HG03354 (cell line): ENCODE measurements around the gene PHYKPL.
"Not testable (repeated sequence)": the region's sequence is repeated elsewhere in the genome, so short reads cannot be mapped to it uniquely, and the experiment has no call there.

Source experiments
- ATAC-seq: cut with Tn5 transposase; IDR thresholded peaks from one replicate; pipeline ENCODE4 v1.9.1; 2021; ENCODE audit warnings: mild to moderate bottlenecking; ENCODE audit not compliant: unreplicated experiment, poor library complexity, severe bottlenecking

PHYKPL gene

GRCh38 chr5:178241231-178241663, 8.6 kb upstream of the PHYKPL start:
- ATAC-seq = peak; percentile 38

GRCh38 chr5:178240766-178241165, 8.2 kb upstream of the PHYKPL start:
- peak; percentile 42 for ATAC-seq

GRCh38 chr5:178240341-178240741, 7.7 kb upstream of the PHYKPL start:
- ATAC-seq = no peak

GRCh38 chr5:178239626-178240301, 7.2 kb upstream of the PHYKPL start:
- ATAC-seq = not testable (repeated sequence)

- ATAC-seq = no peak
Measured at GRCh38 chr5:178238711-178239592, 6.3 kb upstream of the PHYKPL start.

GRCh38 chr5:178238313-178238635, 5.7 kb upstream of the PHYKPL start:
- no peak for ATAC-seq

GRCh38 chr5:178237431-178238312, 5.1 kb upstream of the PHYKPL start:
- no peak for ATAC-seq

- ATAC-seq = no peak
Measured at GRCh38 chr5:178236679-178237078, 4.1 kb upstream of the PHYKPL start.

- no peak for ATAC-seq
Measured at GRCh38 chr5:178236126-178236525, 3.5 kb upstream of the PHYKPL start.

GRCh38 chr5:178235588-178235974, 3.0 kb upstream of the PHYKPL start:
- no peak for ATAC-seq

GRCh38 chr5:178234750-178235587, 2.4 kb upstream of the PHYKPL start:
- peak; percentile 32 for ATAC-seq

GRCh38 chr5:178234121-178234749, 1.6 kb upstream of the PHYKPL start:
- no peak for ATAC-seq

GRCh38 chr5:178232920-178233429, 373 bp upstream of the PHYKPL start:
- ATAC-seq = peak; percentile 0

- ATAC-seq = peak; percentile 7
Measured at GRCh38 chr5:178231539-178232123, 971 bp downstream of the PHYKPL start.

GRCh38 chr5:178230879-178231538, 1.6 kb downstream of the PHYKPL start:
- no peak for ATAC-seq

GRCh38 chr5:178229861-178230260, 2.7 kb downstream of the PHYKPL start:
- no peak for ATAC-seq

GRCh38 chr5:178229111-178229510, 3.5 kb downstream of the PHYKPL start:
- ATAC-seq = not testable (repeated sequence)

- ATAC-seq = no peak
Measured at GRCh38 chr5:178228609-178229008, 4.0 kb downstream of the PHYKPL start.
